Left lung (tissue), 10 donors: ENCODE results near the gene MS4A14. TPM values are rescaled to one million over a fixed set of nuclear protein-coding genes. Genes with fewer than 3 reads are reported as not detected.

Experiments
- ATAC-seq: fragments of 200-7000 bp; cut with Tn5 transposase; one replicate; pipeline ENCODE4 v1.9.1; 2020; ENCODE audit warnings: moderate library complexity
- DNase-seq, 4 donors: peaks; one replicate each; pipeline ENCODE4 v3.0.0-alpha.2; 2013 to 2020
- H3K27ac ChIP-seq, 2 donors: fragments of 200-600 bp; sonication (generic) in 1 of 2; one replicate each; pipeline versions ENCODE4 v1.5.0 to v1.8.0; 2020 to 2021
- H3K27me3 ChIP-seq, 2 donors: fragments of 200-600 bp; sonication (generic) in 1 of 2; one replicate each; pipeline versions ENCODE4 v1.5.0 to v1.8.0; 2020 to 2021
- H3K36me3 ChIP-seq, 2 donors: fragments of 200-600 bp; sonication (generic) in 1 of 2; one replicate each; pipeline versions ENCODE4 v1.5.0 to v1.8.0; 2020 to 2021
- H3K4me1 ChIP-seq, 2 donors: fragments of 200-600 bp; one replicate each; pipeline ENCODE4 v1.8.0; 2021
- H3K4me3 ChIP-seq, 2 donors: fragments of 200-600 bp; sonication (generic) in 1 of 2; one replicate each; pipeline versions ENCODE4 v1.5.0 to v1.8.0; 2020 to 2021; ENCODE audit warnings: mild to moderate bottlenecking in 1 of 2
- H3K9me3 ChIP-seq, 2 donors: fragments of 200-600 bp; sonication (generic) in 1 of 2; one replicate each; pipeline versions ENCODE4 v1.5.0 to v1.8.0; 2020 to 2021
- CTCF ChIP-seq, 2 donors: fragments of 200-600 bp; sonication (generic) in 1 of 2; IDR thresholded peaks; one replicate each; pipeline versions ENCODE4 v1.5.0 to v1.8.0; 2021; ENCODE audit warnings: antibody characterized with exemption in 2 of 2
- intact Hi-C, 2 donors: fragments of 100-400 bp; cut with DNase I; formaldehyde crosslinking; loops; one replicate each; pipeline versions ENCODE4 v1.11.2 to v1.14.2; 2022
- polyA plus RNA-seq, 6 donors: library from polyadenylated mRNA; unstranded; fragments of 120-200 nt; gene quantifications; one replicate each; pipeline ENCODE4 v1.2.1, GENCODE V29; 2013; ENCODE audit not compliant: insufficient read length in 6 of 6
- total RNA-seq, 2 donors: library from RNA; stranded (reverse); fragmentation: NEBNext Ultra II Directional; extraction: Animal tissue kit (Norgen Biotek cat#: 25700); gene quantifications; one replicate each; pipeline ENCODE4 v1.2.1, GENCODE V29; 2021
- donor health status: DM: no; HTN: yes; CAD: no.
- donor health status: DM: no; HTN: no; CAD: no.

The MS4A14 gene
- total and polyA plus RNA-seq, 8 donors: 0.30 to 4.1 (median 0.74) TPM

GRCh38 chr11:60367009-60367408 lies 29.2 kb upstream of the MS4A14 start:
- Histone ChIP-seq H3K27me3 (no peaks in the 10 kb centered on the region), H3K9me3 (peaks cover 0 to 2% of the 10 kb centered on the region in 2 donors), H3K4me1 (peaks cover 5 to 51% of the 10 kb centered on the region in 2 donors), H3K27ac (peak overlapping the region in 1 of 2 donors; percentile 60), H3K4me3 (no peak overlapping the region), H3K36me3 (no peaks in the 10 kb centered on the region)
- DNase-seq (no peak), ATAC-seq (no peak)
- no peak for TF ChIP-seq CTCF (IDR thresholded peaks at IDR 0.05)
- intact Hi-C loops: loop anchor here in 1 of 2 donors (10.0 kb wide), 1 partner anchor 248 kb away; no protein-coding TSS in a partner anchor

- Histone ChIP-seq H3K27ac (no peak overlapping the region), H3K4me3 (no peak overlapping the region), H3K27me3 (no peaks in the 10 kb centered on the region), H3K4me1 (peaks cover 5 to 45% of the 10 kb centered on the region in 2 donors), H3K9me3 (peaks cover 0 to 2% of the 10 kb centered on the region in 2 donors), H3K36me3 (no peaks in the 10 kb centered on the region)
- intact Hi-C loops: loop anchor here in 1 of 2 donors (10.0 kb wide), 1 partner anchor 247 kb away; no protein-coding TSS in a partner anchor
- TF ChIP-seq CTCF (IDR thresholded peaks at IDR 0.05): no peak
- ATAC-seq (no peak), DNase-seq (no peak)
Measured at GRCh38 chr11:60367896-60368295, 28.4 kb upstream of the MS4A14 start.

- Histone ChIP-seq H3K9me3 (peaks cover 0 to 2% of the 10 kb centered on the region in 2 donors), H3K4me1 (peaks cover 5 to 30% of the 10 kb centered on the region in 2 donors), H3K36me3 (no peaks in the 10 kb centered on the region), H3K27ac (peak overlapping the region; percentile 8 to 57), H3K4me3 (no peak overlapping the region), H3K27me3 (no peaks in the 10 kb centered on the region)
- TF ChIP-seq CTCF (IDR thresholded peaks at IDR 0.05): no peak
- intact Hi-C loops: no loop called here
- DNase-seq (no peak), ATAC-seq (no peak)
Measured at GRCh38 chr11:60370252-60370810, 25.9 kb upstream of the MS4A14 start.

- DNase-seq (peak in 1 of 4 donors; percentile 33), ATAC-seq (peak; percentile 83)
- Histone ChIP-seq H3K36me3 (no peaks in the 10 kb centered on the region), H3K9me3 (peaks cover 0 to 2% of the 10 kb centered on the region in 2 donors), H3K27me3 (no peaks in the 10 kb centered on the region), H3K4me1 (peaks cover 5 to 29% of the 10 kb centered on the region in 2 donors), H3K4me3 (no peak overlapping the region), H3K27ac (peak overlapping the region; percentile 8 to 57)
- intact Hi-C loops: no loop called here
- no peak for TF ChIP-seq CTCF (IDR thresholded peaks at IDR 0.05)
Measured at GRCh38 chr11:60370811-60371298, 25.4 kb upstream of the MS4A14 start.

DNA sequence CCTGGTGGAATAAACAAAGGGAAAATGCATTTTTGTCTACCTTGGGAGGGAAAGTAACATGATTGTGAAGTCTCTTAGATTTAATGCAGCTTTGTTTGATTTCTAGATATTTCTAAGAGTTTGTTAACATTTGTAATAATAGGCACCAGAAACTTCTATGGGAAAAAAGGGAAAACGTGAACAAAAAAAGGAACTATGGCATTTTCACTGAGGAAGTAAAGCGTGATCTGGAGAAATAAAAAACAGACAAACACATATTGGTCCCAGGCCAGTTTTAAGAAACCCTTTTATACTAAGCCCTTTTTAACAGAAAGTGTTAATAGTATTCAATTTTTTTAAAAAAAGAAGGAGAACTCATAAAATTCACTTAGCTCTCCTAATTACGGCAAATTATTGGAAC lies 24.9 kb upstream of the MS4A14 start:
- peaks cover 5 to 29% of the 10 kb centered on the region in 2 donors for H3K4me1 ChIP-seq
- H3K36me3 ChIP-seq: no peaks in the 10 kb centered on the region
- DNase-seq (no peak), ATAC-seq (no peak)
- peaks cover 0 to 2% of the 10 kb centered on the region in 2 donors for H3K9me3 ChIP-seq
- intact Hi-C loops: no loop called here
- H3K27ac ChIP-seq: peak overlapping the region; percentile 8 to 57
- no peak overlapping the region for H3K4me3 ChIP-seq
- no peaks in the 10 kb centered on the region for H3K27me3 ChIP-seq
- no peak for TF ChIP-seq CTCF (IDR thresholded peaks at IDR 0.05)
